Measurements from ENCODE around the gene UNC13C. TPM values are rescaled to one million over a fixed set of nuclear protein-coding genes. Genes with fewer than 3 reads are reported as not detected.

Gene UNC13C
- total RNA-seq, 4 donors from 2014 or later, result 0.17 to 0.44 TPM; not detected in 2

DNA sequence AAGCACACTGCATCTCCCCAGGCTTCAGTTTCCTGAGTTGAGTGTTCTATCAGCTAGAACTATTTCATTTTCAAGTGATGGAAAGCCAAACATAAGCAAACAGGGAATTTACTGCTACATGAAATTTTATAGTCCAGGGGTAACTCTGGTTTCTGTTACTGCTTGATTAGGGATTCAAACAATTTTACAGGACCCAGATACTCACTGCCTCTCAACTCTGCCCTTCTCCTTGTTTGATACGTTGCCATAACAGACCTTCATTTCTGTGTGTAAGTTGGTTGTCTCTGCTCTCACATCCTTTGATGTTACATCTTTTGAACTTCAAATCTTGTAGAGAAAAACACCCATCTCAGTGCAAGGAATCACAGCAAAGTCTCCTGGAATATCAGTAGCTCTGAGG, 572.7 kb downstream of the UNC13C start:
- TF ChIP-seq, protein P1, sequence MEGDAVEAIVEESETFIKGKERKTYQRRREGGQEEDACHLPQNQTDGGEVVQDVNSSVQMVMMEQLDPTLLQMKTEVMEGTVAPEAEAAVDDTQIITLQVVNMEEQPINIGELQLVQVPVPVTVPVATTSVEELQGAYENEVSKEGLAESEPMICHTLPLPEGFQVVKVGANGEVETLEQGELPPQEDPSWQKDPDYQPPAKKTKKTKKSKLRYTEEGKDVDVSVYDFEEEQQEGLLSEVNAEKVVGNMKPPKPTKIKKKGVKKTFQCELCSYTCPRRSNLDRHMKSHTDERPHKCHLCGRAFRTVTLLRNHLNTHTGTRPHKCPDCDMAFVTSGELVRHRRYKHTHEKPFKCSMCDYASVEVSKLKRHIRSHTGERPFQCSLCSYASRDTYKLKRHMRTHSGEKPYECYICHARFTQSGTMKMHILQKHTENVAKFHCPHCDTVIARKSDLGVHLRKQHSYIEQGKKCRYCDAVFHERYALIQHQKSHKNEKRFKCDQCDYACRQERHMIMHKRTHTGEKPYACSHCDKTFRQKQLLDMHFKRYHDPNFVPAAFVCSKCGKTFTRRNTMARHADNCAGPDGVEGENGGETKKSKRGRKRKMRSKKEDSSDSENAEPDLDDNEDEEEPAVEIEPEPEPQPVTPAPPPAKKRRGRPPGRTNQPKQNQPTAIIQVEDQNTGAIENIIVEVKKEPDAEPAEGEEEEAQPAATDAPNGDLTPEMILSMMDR (IDR thresholded peaks at IDR 0.05; ENCODE audit: low read depth), result no peak

DNA sequence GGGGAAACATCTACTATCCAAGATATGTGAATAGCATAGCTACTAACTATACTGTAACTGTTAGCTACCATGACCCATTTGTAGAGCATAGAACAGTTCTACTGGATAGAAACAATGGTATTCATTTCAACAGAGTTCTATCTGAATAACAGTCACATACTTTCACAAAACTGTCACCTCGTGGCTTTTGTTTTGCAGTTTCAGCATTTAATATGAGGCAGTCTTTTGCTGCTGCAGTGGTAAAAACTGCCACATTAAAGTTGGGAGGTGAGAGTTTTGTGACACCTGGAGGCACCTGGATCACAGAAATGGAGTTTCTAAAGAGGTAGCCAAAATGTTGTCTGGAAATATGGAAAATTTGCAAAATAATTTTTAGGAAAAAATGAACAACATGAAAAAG, 578.0 kb downstream of the UNC13C start:
- TF ChIP-seq, protein P1 (IDR thresholded peaks at IDR 0.05; ENCODE audit: low read depth), result no peak

DNA sequence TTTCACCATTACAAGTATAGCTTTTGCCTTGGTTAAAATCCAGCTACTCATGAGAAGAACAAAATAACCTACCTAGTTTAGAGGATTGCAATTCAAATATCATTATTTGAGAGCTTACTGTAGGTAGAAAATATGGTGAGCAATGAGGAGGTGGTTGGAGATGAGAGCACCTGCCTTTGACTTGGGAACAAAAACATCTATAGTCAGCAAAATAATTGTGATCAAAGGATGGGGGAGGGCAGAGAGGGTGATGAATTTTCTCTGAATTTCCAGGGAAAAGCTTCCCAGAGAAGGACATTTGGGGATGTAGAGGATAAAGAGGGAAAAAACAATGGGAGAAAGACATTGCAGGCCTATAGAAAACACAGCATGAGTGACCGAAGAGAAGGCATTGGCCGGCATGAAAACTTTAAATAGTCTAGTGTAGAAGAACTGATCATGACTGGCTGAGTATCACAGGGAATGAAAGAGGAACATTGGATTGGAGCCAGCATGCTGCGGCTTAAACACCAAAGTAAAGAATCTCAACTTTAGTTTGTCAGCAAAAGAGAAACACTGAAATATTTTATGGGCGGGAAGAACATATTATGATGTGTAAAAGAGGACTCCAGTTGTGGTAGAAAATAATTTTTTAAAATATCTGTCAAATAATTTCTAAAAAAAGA, 581.3 kb downstream of the UNC13C start:
- TF ChIP-seq, protein P1 (IDR thresholded peaks at IDR 0.05; ENCODE audit: low read depth), result no peak

DNA sequence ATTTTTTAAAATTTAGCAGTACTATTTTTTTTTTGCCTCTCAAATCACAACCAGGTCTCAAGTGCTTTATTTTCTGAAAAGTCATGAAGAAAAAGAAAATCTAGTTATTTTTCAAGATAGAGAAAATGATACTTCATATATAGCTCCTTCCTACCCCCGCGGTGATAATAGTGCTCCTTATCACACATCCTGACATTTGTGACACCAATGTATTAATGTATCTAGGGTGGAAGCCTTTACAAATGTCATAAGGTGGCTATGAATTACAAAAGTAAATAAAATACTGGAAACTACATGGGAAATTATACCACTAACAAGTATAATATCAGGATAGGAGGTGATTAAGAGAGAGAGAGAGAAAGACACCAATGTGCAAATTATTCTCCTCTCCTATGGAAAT, 582.2 kb downstream of the UNC13C start:
- TF ChIP-seq, protein P1 (IDR thresholded peaks at IDR 0.05; ENCODE audit: low read depth), result no peak

DNA sequence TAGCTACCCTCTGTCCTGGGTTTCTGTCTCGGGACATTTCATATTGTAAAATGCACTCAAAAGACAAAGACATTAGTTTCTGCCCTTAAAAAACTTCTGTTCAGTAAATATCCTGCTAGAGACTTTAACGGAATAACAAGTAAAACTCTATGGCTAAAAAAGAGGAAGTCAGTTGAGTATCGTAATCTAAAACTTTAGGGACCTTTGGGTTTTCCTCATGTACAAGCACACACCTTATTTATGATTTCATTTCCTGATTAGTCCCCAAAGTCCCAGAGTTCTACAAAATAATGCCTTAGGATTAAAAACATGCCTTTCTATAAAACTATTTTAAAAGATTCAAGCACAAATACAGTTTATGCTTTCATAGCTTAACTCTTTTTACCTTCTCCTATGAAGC, 585.9 kb downstream of the UNC13C start:
- TF ChIP-seq, protein P1 (IDR thresholded peaks at IDR 0.05; ENCODE audit: low read depth), result no peak

DNA sequence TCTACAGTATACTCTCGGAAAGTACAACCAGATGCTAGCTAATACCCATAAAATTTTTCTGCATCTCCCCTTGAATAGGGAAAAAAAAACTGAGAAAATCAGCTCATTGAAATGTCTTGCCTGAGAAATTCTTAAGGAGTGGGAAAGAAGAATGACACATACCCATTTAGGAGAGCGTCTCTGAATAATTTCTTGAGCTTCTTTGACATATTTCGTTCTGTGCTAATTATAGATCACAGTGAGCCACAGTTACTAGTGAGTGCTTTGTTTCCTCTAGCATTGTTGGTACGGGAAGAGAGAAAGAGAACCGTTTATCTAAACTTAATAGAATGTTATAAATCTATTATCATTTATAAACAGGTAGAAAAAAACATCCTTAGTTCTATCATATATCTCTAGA, 588.4 kb downstream of the UNC13C start:
- TF ChIP-seq, protein P1 (IDR thresholded peaks at IDR 0.05; ENCODE audit: low read depth), result no peak

DNA sequence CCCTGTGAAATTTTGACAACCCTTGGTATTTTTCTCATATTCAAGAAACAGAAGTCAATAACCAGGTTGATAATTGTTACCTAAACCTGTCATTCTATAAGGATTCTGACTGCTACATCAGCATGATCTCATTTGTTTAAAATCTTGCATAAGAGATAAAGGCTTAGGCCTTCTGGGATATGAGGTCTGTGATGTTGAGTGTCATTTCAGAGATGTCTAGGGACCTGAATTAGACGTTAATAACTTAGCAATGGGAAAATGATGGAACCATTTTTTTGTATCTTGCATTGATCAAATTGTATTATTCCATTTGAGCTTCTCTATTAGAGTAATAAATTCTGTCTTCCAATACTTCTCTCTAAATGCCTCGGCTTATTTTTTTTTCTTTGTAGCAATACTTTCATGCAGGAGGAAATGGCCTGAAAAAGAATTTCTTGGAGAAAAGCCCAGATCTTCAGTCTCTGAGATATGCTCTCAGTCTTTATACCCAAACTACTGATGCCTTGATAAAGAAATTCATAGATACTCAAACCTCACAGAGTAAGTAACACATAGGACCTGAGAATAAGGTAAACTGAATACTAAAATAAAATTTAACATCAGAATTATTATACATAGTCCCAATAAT, 589.3 kb downstream of the UNC13C start:
- TF ChIP-seq, protein P1 (IDR thresholded peaks at IDR 0.05; ENCODE audit: low read depth), result no peak
